PFSK-1 (cell line): ENCODE data around the gene PKN1.

ENCODE experiments used
- FOXP2 ChIP-seq: optimal IDR thresholded peaks from 2 replicates; pipeline ENCODE3; 2011; ENCODE audit warnings: borderline replicate concordance, control low read depth, inconsistent platforms; ENCODE audit not compliant: insufficient read depth; ENCODE audit errors: extremely low read length, extremely low read depth
- POLR2AphosphoS5 ChIP-seq: IDR thresholded peaks from 2 replicates; pipeline ENCODE4 v1.6.1; 2012; ENCODE audit warnings: low read depth, mild to moderate bottlenecking, control low read depth, low read length, moderate library complexity
- REST ChIP-seq, 2 experiments: IDR thresholded peaks; 2 replicates each; pipeline versions ENCODE4 v1.6.1 to v1.8.0; 2011 to 2012; ENCODE audit warnings: low read depth in 2 of 2, low read length in 2 of 2, control low read depth in 1 of 2, inconsistent platforms in 1 of 2, mild to moderate bottlenecking in 1 of 2, moderate library complexity in 1 of 2; ENCODE audit not compliant: insufficient read depth in 1 of 2
- SIN3A ChIP-seq: IDR thresholded peaks from 2 replicates; pipeline ENCODE4 v1.6.1; 2012; ENCODE audit warnings: mild to moderate bottlenecking, low read length, moderate library complexity, borderline replicate concordance; ENCODE audit not compliant: insufficient read depth
- TAF1 ChIP-seq: IDR thresholded peaks from 2 replicates; pipeline ENCODE4 v1.6.1; 2012; ENCODE audit warnings: low read length, control low read depth, borderline replicate concordance; ENCODE audit not compliant: insufficient read depth

Gene PKN1

DNA sequence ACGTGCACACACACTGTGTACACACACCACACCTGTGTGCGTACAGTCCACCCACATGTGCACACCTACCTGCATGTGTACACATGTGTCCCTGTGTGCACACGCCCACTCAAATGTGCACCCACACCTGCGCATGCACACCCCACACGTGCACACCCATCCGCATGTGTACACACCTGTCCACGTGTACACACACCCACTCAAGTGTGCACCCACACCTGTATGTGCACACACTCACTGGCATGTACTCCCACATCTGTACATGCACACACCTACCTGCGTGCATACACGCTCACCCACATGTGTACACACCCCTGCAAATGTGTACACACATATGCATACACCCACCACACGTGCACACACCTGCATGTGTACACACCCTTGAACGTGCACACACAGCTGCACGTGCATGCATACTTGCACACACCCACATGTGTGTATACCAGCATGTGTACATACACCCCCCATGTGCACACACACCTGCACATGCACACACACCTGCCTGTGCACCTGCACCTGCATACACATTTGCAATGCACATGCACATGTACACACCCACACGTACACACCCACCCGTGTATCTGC is 10.6 kb downstream of the PKN1 start:
- TF ChIP-seq FOXP2 = no peak
- TF ChIP-seq SIN3A = no peak
- TF ChIP-seq TAF1 = no peak
- no peak for TF ChIP-seq REST (IDR thresholded peaks at IDR 0.05; ENCODE audit: insufficient read depth in 1 of 2, low read depth in 2 of 2, low read length in 2 of 2)
- TF ChIP-seq POLR2AphosphoS5 = no peak

DNA sequence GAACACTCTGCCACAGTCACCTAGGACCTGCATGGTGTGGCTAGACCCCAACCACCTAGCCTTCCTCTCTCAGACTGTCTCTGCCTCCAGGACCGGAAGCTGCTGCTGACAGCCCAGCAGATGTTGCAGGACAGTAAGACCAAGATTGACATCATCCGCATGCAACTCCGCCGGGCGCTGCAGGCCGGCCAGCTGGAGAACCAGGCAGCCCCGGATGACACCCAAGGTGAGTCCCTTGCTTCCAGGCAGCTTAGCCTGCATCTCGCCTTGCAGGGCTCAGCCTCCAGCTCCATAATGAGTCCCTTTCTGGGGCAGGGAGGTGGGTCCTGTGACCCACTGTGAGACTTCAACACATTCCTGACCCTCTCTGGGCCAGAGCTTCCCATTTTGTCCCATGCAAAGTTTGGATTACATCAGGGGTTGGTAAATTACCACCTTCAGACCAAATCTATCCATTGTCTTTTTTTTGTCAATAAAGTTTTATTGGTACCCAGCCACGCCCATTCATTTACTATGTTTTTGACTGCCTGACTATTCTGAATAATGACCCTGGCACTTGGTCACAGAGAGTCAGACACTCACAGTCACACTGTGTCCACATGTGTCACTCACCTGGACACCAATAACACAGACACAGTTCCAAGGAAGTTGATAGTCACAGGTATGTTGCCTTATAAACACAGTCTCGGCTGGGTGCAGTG is 13.4 kb downstream of the PKN1 start:
- TF ChIP-seq POLR2AphosphoS5 = no peak
- no peak for TF ChIP-seq SIN3A
- no peak for TF ChIP-seq FOXP2
- TF ChIP-seq TAF1 = no peak
- no peak for TF ChIP-seq REST (IDR thresholded peaks at IDR 0.05; ENCODE audit: insufficient read depth in 1 of 2, low read depth in 2 of 2, low read length in 2 of 2)

DNA sequence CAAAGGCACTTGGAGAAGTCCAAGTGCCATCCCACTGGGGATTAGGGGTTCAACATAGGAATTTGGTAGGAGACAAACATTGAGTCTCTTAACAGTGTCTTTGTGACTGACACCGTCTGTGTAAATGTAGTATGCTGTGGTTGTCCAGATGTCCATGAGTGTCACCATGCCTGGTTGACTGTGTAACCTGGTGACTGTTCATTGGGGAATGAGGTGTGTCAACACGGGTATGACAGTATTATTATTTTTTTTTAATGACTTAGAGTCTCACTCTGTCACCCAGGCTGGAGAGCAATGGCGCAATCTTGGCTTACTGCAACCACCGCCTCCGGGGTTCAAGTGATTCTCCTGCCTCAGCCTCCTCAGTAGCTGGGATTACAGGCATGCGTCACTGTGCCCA is 16.2 kb downstream of the PKN1 start:
- TF ChIP-seq POLR2AphosphoS5 = no peak
- TF ChIP-seq REST (IDR thresholded peaks at IDR 0.05; ENCODE audit: insufficient read depth in 1 of 2, low read depth in 2 of 2, low read length in 2 of 2) = no peak
- no peak for TF ChIP-seq FOXP2
- TF ChIP-seq SIN3A = no peak
- no peak for TF ChIP-seq TAF1

DNA sequence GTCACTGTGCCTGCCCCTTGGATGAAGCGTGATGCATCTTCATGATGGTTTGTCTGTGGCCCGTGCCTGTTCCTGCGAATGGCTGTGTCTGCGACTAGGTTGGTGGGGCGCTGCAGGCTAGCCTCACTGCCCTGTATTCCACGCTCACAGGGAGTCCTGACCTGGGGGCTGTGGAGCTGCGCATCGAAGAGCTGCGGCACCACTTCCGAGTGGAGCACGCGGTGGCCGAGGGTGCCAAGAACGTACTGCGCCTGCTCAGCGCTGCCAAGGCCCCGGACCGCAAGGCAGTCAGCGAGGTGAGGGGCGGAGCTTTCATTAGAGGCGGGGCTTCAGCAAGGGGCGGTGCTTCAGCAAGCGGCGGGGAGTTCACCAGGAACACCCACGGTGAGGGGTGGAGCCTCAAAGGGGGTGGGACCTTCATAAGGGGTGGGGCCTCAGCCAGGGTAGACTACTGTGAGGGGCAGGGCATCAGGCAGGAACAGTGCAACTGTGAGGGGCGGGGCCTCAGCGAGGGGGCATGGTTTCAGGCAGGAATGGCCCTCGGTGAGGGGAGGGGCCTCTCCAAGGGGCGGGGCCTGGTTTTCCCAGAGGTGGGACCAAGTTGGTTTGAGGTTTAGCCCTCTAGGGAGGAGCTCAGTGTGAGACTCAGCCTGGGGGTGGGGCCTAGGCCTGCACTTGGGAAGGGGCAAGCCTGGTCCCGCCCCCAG is 17.2 kb downstream of the PKN1 start:
- no peak for TF ChIP-seq POLR2AphosphoS5
- no peak for TF ChIP-seq FOXP2
- no peak for TF ChIP-seq SIN3A
- TF ChIP-seq REST (IDR thresholded peaks at IDR 0.05; ENCODE audit: insufficient read depth in 1 of 2, low read depth in 2 of 2, low read length in 2 of 2) = no peak
- no peak for TF ChIP-seq TAF1
